Panc1 (cell line): ENCODE measurements around the gene SATB2. TPM values are rescaled to one million over a fixed set of nuclear protein-coding genes. Genes with fewer than 3 reads are reported as not detected.

Experiments
- ATAC-seq: fragments of 200-7000 bp; cut with Tn5 transposase; 2 replicates; pipeline ENCODE4 v1.9.1; 2020; ENCODE audit warnings: mild to moderate bottlenecking, moderate library complexity
- BruUV-seq: library from RNA; stranded (reverse); fragments of 400-500 nt; replicated peaks from 2 replicates; lab custom pipeline; 2021; lab: Mats Ljungman, UMichigan
- CTCF ChIA-PET: fragments of 300-600 bp; sonication (Branson Sonifier 250); formaldehyde crosslinking; loops from one replicate; lab custom pipeline; 2022; ENCODE audit warnings: antibody characterized with exemption; lab: Charles Lee
- POLR2A ChIA-PET: fragments of 300-600 bp; sonication (Branson Sonifier 250); formaldehyde crosslinking; loops from one replicate; lab custom pipeline; 2022; ENCODE audit warnings: antibody characterized with exemption; lab: Charles Lee
- DNase-seq: peaks from one replicate; pipeline ENCODE4 v3.0.0-alpha.2; 2010; ENCODE audit warnings: low read depth, low spot score
- H3K27ac ChIP-seq: 2 replicates; pipeline ENCODE4 v1.5.1; 2011; ENCODE audit warnings: mild to moderate bottlenecking, low read length, inconsistent platforms
- H3K27me3 ChIP-seq: fragments of 200-500 bp; sonication (Bioruptor generic); 2 replicates; pipeline ENCODE4 v1.6.0; 2014; ENCODE audit warnings: low read length, inconsistent platforms; ENCODE audit not compliant: control insufficient read depth, insufficient read depth
- H3K36me3 ChIP-seq: fragments of 200-500 bp; sonication (Bioruptor generic); 2 replicates; pipeline ENCODE4 v1.5.1; 2014; ENCODE audit warnings: inconsistent platforms, mild to moderate bottlenecking, low read length, moderate library complexity; ENCODE audit not compliant: control insufficient read depth, insufficient read depth
- H3K4me1 ChIP-seq: 2 replicates; pipeline ENCODE4 v1.5.1; 2011; ENCODE audit warnings: inconsistent platforms, mild to moderate bottlenecking, low read length, moderate library complexity; ENCODE audit not compliant: control insufficient read depth, insufficient read depth
- H3K4me3 ChIP-seq, 2 experiments: 2 replicates each; pipeline ENCODE4 v1.5.1; 2011 to 2012; ENCODE audit warnings: low read depth in 2 of 2, low read length in 2 of 2, mild to moderate bottlenecking in 2 of 2, inconsistent platforms in 1 of 2, moderate library complexity in 1 of 2
- H3K9me3 ChIP-seq: fragments of 200-500 bp; sonication (Bioruptor generic); 2 replicates; pipeline ENCODE4 v1.5.1; 2014; ENCODE audit warnings: low read depth, mild to moderate bottlenecking, inconsistent platforms, low read length, moderate library complexity; ENCODE audit not compliant: control insufficient read depth, insufficient read depth
- CTCF ChIP-seq: fragments of 450-650 bp; IDR thresholded peaks from 2 replicates; pipeline ENCODE4 v1.5.1; 2017; ENCODE audit warnings: mild to moderate bottlenecking
- POLR2AphosphoS5 ChIP-seq: IDR thresholded peaks from 2 replicates; pipeline ENCODE4 v1.6.1; 2012; ENCODE audit warnings: mild to moderate bottlenecking, low read depth, low read length, moderate library complexity
- SIN3A ChIP-seq: IDR thresholded peaks from 2 replicates; pipeline ENCODE4 v1.6.1; 2012; ENCODE audit warnings: low read depth, mild to moderate bottlenecking, low read length, moderate library complexity, borderline replicate concordance; ENCODE audit not compliant: insufficient read depth
- TCF7L2 ChIP-seq: IDR thresholded peaks from 2 replicates; pipeline ENCODE4 v1.6.1; 2011; ENCODE audit warnings: mild to moderate bottlenecking, low read depth, low read length, inconsistent platforms
- in situ Hi-C: cut with HindIII; loops from 2 replicates; pipeline ENCODE4 v1.10.0; 2016; ENCODE audit warnings: low sequenced_read_pairs, low pct_unique_long_range_greater_than_20kb
- intact Hi-C: fragments of 100-400 bp; cut with micrococcal nuclease; formaldehyde crosslinking; loops from one replicate; pipeline ENCODE4 v1.10.0; 2022; ENCODE audit not compliant: unreplicated experiment
- total RNA-seq: library from RNA; stranded (reverse); gene quantifications from one replicate; pipeline ENCODE4 v1.2.1, GENCODE V29; 2021; ENCODE audit not compliant: unreplicated experiment
- TF ChIP-seq, protein P1 (sequence below), 2 experiments: IDR thresholded peaks; 2 replicates each; pipeline ENCODE4 v1.6.1; 2011 to 2012; ENCODE audit warnings: low read depth in 2 of 2, control low read depth in 1 of 2, low read length in 1 of 2, mild to moderate bottlenecking in 1 of 2, moderate library complexity in 1 of 2; ENCODE audit not compliant: insufficient read depth in 1 of 2

The SATB2 gene
- total RNA-seq, 1 experiment from 2014 or later: 43.2 TPM

- POLR2A ChIA-PET: no interaction called here
- intact Hi-C loops: no loop called here
- CTCF ChIA-PET: no interaction called here
Observed at GRCh38 chr2:199434555-199434954, 23.2 kb downstream of the SATB2 start.

GRCh38 chr2:199433204-199433832 lies 24.4 kb downstream of the SATB2 start:
- Histone ChIP-seq H3K9me3 (no peaks in the 10 kb centered on the region), H3K4me1 (peaks cover 80% of the 10 kb centered on the region), H3K27ac (peak overlapping the region; percentile 97), H3K27me3 (no peaks in the 10 kb centered on the region), H3K36me3 (peaks cover 15% of the 10 kb centered on the region), H3K4me3 (peak overlapping the region; percentile 1 to 43; a peak in 3 of 4 replicates)
- peak; percentile 79 for ATAC-seq
- ChIA-PET POLR2A (interaction anchor here (0.6 kb wide), 1 partner anchor 104 kb away, joined by 3 read pairs; no protein-coding TSS in a partner anchor), CTCF (no interaction called here)
- DNase-seq: no peak
- in situ Hi-C loops: no loop called here
- intact Hi-C loops: no loop called here
- BruUV-seq: no TSS peak
- TF ChIP-seq SIN3A (no peak), TCF7L2 (peak; percentile 75), CTCF (peak; percentile 15), POLR2AphosphoS5 (peak; percentile 53; the same call in 1 of the 2 replicates)
- TF ChIP-seq, protein P1, sequence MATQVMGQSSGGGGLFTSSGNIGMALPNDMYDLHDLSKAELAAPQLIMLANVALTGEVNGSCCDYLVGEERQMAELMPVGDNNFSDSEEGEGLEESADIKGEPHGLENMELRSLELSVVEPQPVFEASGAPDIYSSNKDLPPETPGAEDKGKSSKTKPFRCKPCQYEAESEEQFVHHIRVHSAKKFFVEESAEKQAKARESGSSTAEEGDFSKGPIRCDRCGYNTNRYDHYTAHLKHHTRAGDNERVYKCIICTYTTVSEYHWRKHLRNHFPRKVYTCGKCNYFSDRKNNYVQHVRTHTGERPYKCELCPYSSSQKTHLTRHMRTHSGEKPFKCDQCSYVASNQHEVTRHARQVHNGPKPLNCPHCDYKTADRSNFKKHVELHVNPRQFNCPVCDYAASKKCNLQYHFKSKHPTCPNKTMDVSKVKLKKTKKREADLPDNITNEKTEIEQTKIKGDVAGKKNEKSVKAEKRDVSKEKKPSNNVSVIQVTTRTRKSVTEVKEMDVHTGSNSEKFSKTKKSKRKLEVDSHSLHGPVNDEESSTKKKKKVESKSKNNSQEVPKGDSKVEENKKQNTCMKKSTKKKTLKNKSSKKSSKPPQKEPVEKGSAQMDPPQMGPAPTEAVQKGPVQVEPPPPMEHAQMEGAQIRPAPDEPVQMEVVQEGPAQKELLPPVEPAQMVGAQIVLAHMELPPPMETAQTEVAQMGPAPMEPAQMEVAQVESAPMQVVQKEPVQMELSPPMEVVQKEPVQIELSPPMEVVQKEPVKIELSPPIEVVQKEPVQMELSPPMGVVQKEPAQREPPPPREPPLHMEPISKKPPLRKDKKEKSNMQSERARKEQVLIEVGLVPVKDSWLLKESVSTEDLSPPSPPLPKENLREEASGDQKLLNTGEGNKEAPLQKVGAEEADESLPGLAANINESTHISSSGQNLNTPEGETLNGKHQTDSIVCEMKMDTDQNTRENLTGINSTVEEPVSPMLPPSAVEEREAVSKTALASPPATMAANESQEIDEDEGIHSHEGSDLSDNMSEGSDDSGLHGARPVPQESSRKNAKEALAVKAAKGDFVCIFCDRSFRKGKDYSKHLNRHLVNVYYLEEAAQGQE (IDR thresholded peaks at IDR 0.05; ENCODE audit: insufficient read depth in 1 of 2, low read depth in 2 of 2, low read length in 1 of 2): no peak

More at GRCh38 chr2:199434555-199434954, 23.2 kb downstream of the SATB2 start:
- in situ Hi-C loops: no loop called here
- DNase-seq (no peak), ATAC-seq (no peak)
- peaks cover 14% of the 10 kb centered on the region; the same call in 1 of the 2 replicates for H3K36me3 ChIP-seq
- peaks cover 86% of the 10 kb centered on the region for H3K4me1 ChIP-seq
- no TSS peak for BruUV-seq
- TF ChIP-seq POLR2AphosphoS5: no peak
- TF ChIP-seq, protein P1 (IDR thresholded peaks at IDR 0.05; ENCODE audit: insufficient read depth in 1 of 2, low read depth in 2 of 2, low read length in 1 of 2): no peak
- no peak for TF ChIP-seq TCF7L2
- no peak for TF ChIP-seq SIN3A
- TF ChIP-seq CTCF: no peak
- H3K4me3 ChIP-seq: no peak overlapping the region
- no peaks in the 10 kb centered on the region for H3K27me3 ChIP-seq
- peak overlapping the region; percentile 97 for H3K27ac ChIP-seq
- no peaks in the 10 kb centered on the region for H3K9me3 ChIP-seq
